HEK293T (cell line): Measurements from ENCODE around the gene LYAR.

ENCODE experiments used
- BHLHE40 ChIP-seq: fragments of 450-650 bp; IDR thresholded peaks from 2 replicates; pipeline ENCODE4 v1.6.1; 2016; ENCODE audit warnings: mild to moderate bottlenecking, moderate library complexity, borderline replicate concordance
- FOXK2 ChIP-seq: fragments of 450-650 bp; IDR thresholded peaks from 2 replicates; pipeline ENCODE4 v1.6.1; 2016; ENCODE audit warnings: mild to moderate bottlenecking
- L3MBTL2 ChIP-seq: fragments of 450-650 bp; conservative IDR thresholded peaks from 2 replicates; pipeline ENCODE4 v1.6.1; 2016; ENCODE audit warnings: mild to moderate bottlenecking
- SP1 ChIP-seq: fragments of 450-650 bp; IDR thresholded peaks from 2 replicates; pipeline ENCODE4 v1.6.1; 2017
- TARDBP ChIP-seq: fragments of 450-650 bp; IDR thresholded peaks from 2 replicates; pipeline ENCODE4 v1.6.1; 2016

- TF ChIP-seq FOXK2 = no peak
- TF ChIP-seq SP1 = no peak
- no peak for TF ChIP-seq BHLHE40
- TF ChIP-seq L3MBTL2 = no peak
- no peak for TF ChIP-seq TARDBP
These were observed 3.3 kb upstream of the LYAR start for GRCh38 chr4:4293279-4293678.
